Body of pancreas (tissue), 4 donors: ENCODE data around the gene GRIK1. TPM values are rescaled to one million over a fixed set of nuclear protein-coding genes. Genes with fewer than 3 reads are reported as not detected.
"Not testable (repeated sequence)": the region's sequence is repeated elsewhere in the genome, so short reads cannot be mapped to it uniquely, and the experiment has no call there.

ENCODE experiments used
- ATAC-seq: fragments of 150-250 bp; one replicate; pipeline ENCODE4 v1.9.1; 2016
- DNase-seq, 4 donors: peaks; one replicate each; pipeline ENCODE4 v3.0.0-alpha.2; 2019
- H3K27ac ChIP-seq, 4 donors: fragments of 200-600 bp; sonication (generic); 1 replicate in 3 of 4; 2 replicates in 1 of 4; pipeline versions ENCODE4 v1.5.1 to v1.6.1; 2016 to 2019; ENCODE audit warnings: mild to moderate bottlenecking in 1 of 4, mixed read lengths in 1 of 4, moderate library complexity in 1 of 4
- H3K27me3 ChIP-seq, 2 donors: fragments of 200-600 bp; sonication (generic); one replicate each; pipeline ENCODE4 v1.6.0; 2016; ENCODE audit warnings: mild to moderate bottlenecking in 1 of 2
- H3K36me3 ChIP-seq, 2 donors: fragments of 200-600 bp; sonication (generic); replicated peaks in 1 of 2; 2 replicates each; pipeline ENCODE4 v1.5.1; 2016; ENCODE audit warnings: low read depth in 2 of 2; ENCODE audit not compliant: insufficient read depth in 1 of 2
- H3K4me1 ChIP-seq: fragments of 200-600 bp; sonication (generic); one replicate; pipeline ENCODE4 v1.6.0; 2016
- H3K4me3 ChIP-seq, 2 donors: fragments of 200-600 bp; sonication (generic); 1 replicate in 1 of 2; 2 replicates in 1 of 2; pipeline ENCODE4 v1.5.1; 2016 to 2019
- H3K9me3 ChIP-seq, 3 donors: fragments of 200-600 bp; sonication (generic); 1 replicate in 2 of 3; 2 replicates in 1 of 3; pipeline ENCODE4 v1.5.1; 2016
- CTCF ChIP-seq, 7 experiments: fragments of 450-650 bp in 4 of 7; fragments of 200-600 bp in 3 of 7; sonication (generic) in 3 of 7; IDR thresholded peaks; one replicate each; pipeline ENCODE4 v1.5.1; 2016 to 2019; ENCODE audit warnings: antibody characterized with exemption in 7 of 7
- POLR2A ChIP-seq, 3 donors: fragments of 450-650 bp; IDR thresholded peaks; one replicate each; pipeline ENCODE4 v1.6.1; 2016; ENCODE audit warnings: antibody characterized with exemption in 3 of 3, mild to moderate bottlenecking in 2 of 3
- WGBS, 2 donors: methylation state at CpG; one replicate each; pipeline ENCODE4 v1.1.5; 2017; 5-methylcytosine and 5-hydroxymethylcytosine counted together
- intact Hi-C: fragments of 100-400 bp; cut with DNase I; formaldehyde crosslinking; loops from one replicate; pipeline ENCODE4 v1.15.1; 2023
- total RNA-seq, 2 donors: library from RNA; depleted of rRNA; stranded (reverse); fragments of >200 nt; gene quantifications; one replicate each; pipeline ENCODE4 v1.1.0, GENCODE V29; 2016

GRIK1 gene
- total RNA-seq, 2 donors from 2014 or later = 0.66 TPM; not detected in 1

- Histone ChIP-seq H3K27me3 (no peaks in the 10 kb centered on the region), H3K4me3 (no peak overlapping the region), H3K27ac (no peak overlapping the region), H3K36me3 (no peaks in the 10 kb centered on the region), H3K9me3 (no peaks in the 10 kb centered on the region), H3K4me1 (no peaks in the 10 kb centered on the region)
- intact Hi-C loops = no loop called here
- DNase-seq (no peak), ATAC-seq (no peak)
- 66 to 70% methylated on average over 3 of the region's 3 CpGs for WGBS, 2 donors
- no peak for TF ChIP-seq CTCF (IDR thresholded peaks at IDR 0.05)
- no peak for TF ChIP-seq POLR2A (IDR thresholded peaks at IDR 0.05)
Measured at GRCh38 chr21:29973258-29973657, 33.5 kb upstream of the GRIK1 start.

- Histone ChIP-seq H3K4me3 (no peak overlapping the region), H3K36me3 (no peaks in the 10 kb centered on the region), H3K4me1 (no peaks in the 10 kb centered on the region), H3K27me3 (no peaks in the 10 kb centered on the region), H3K27ac (no peak overlapping the region), H3K9me3 (no peaks in the 10 kb centered on the region)
- TF ChIP-seq CTCF (IDR thresholded peaks at IDR 0.05) (no peak), POLR2A (IDR thresholded peaks at IDR 0.05) (no peak)
- no peak for DNase-seq
- intact Hi-C loops = no loop called here
- no peak for ATAC-seq
- WGBS, 2 donors = 71 to 83% methylated on average over 11 of the region's 11 CpGs
Measured at GRCh38 chr21:29961291-29962027, 21.7 kb upstream of the GRIK1 start.

- Histone ChIP-seq H3K27me3 (no peaks in the 10 kb centered on the region), H3K4me3 (no peak overlapping the region), H3K27ac (no peak overlapping the region), H3K9me3 (no peaks in the 10 kb centered on the region), H3K4me1 (no peaks in the 10 kb centered on the region), H3K36me3 (no peaks in the 10 kb centered on the region)
- TF ChIP-seq POLR2A (IDR thresholded peaks at IDR 0.05) (no peak), CTCF (IDR thresholded peaks at IDR 0.05) (no peak)
- intact Hi-C loops = no loop called here
- DNase-seq = no peak
- no peak for ATAC-seq
Measured at GRCh38 chr21:29958551-29958950, 18.8 kb upstream of the GRIK1 start.

- H3K27me3 ChIP-seq, ATAC-seq, H3K9me3 ChIP-seq, DNase-seq, intact Hi-C loops, H3K36me3 ChIP-seq, H3K27ac ChIP-seq, H3K4me3 ChIP-seq, H3K4me1 ChIP-seq: not testable (repeated sequence)
- 51 to 64% methylated on average over 2 of the region's 2 CpGs for WGBS, 2 donors
Measured at GRCh38 chr21:29958035-29958434, 18.2 kb upstream of the GRIK1 start.

GRCh38 chr21:29953690-29954089 lies 13.9 kb upstream of the GRIK1 start:
- no peaks in the 10 kb centered on the region for H3K4me1 ChIP-seq
- TF ChIP-seq POLR2A (IDR thresholded peaks at IDR 0.05) (no peak), CTCF (IDR thresholded peaks at IDR 0.05) (no peak)
- H3K9me3 ChIP-seq = no peaks in the 10 kb centered on the region
- WGBS, 2 donors = 75 to 88% methylated on average over 2 of the region's 2 CpGs
- no peak overlapping the region for H3K27ac ChIP-seq
- intact Hi-C loops = no loop called here
- no peak overlapping the region for H3K4me3 ChIP-seq
- H3K27me3 ChIP-seq = no peaks in the 10 kb centered on the region
- ATAC-seq (no peak), DNase-seq (no peak)
- no peaks in the 10 kb centered on the region for H3K36me3 ChIP-seq
